Stimulated activated CD4-positive, alpha-beta T cell treated with anti-CD3 and anti-CD28 coated beads, TNF-alpha, amount 100 ng/mL, for 1 hour (primary cell): ENCODE data around the gene COL4A3.

ENCODE experiments used
- DNase-seq, 3 donors: peaks; one replicate each; pipeline ENCODE4 v3.0.0-alpha.2; 2020; ENCODE audit warnings: low read depth in 3 of 3, low spot score in 1 of 3

COL4A3 gene

GRCh38 chr2:227339098-227339599 lies 174.7 kb downstream of the COL4A3 start:
- no peak for DNase-seq

GRCh38 chr2:227340106-227340505 lies 175.7 kb downstream of the COL4A3 start:
- no peak for DNase-seq

GRCh38 chr2:227341553-227341952 lies 177.1 kb downstream of the COL4A3 start:
- DNase-seq: no peak

GRCh38 chr2:227344231-227344630 lies 179.8 kb downstream of the COL4A3 start:
- DNase-seq: no peak

GRCh38 chr2:227347117-227347516 lies 182.7 kb downstream of the COL4A3 start:
- no peak for DNase-seq

GRCh38 chr2:227348324-227348723 lies 183.9 kb downstream of the COL4A3 start:
- DNase-seq: no peak

GRCh38 chr2:227349989-227350612 lies 185.7 kb downstream of the COL4A3 start:
- DNase-seq: no peak

GRCh38 chr2:227351639-227352038 lies 187.2 kb downstream of the COL4A3 start:
- no peak for DNase-seq

GRCh38 chr2:227360351-227360750 lies 195.9 kb downstream of the COL4A3 start:
- DNase-seq: no peak

GRCh38 chr2:227363756-227364155 lies 199.3 kb downstream of the COL4A3 start:
- no peak for DNase-seq
